Measurements from ENCODE around the gene EHD1. TPM values are rescaled to one million over a fixed set of nuclear protein-coding genes. Genes with fewer than 3 reads are reported as not detected.

Gene EHD1
- total and polyA plus RNA-seq, 2 of the 4 experiments (the other 2 are of a cell fraction) = 107 to 209 TPM

DNA sequence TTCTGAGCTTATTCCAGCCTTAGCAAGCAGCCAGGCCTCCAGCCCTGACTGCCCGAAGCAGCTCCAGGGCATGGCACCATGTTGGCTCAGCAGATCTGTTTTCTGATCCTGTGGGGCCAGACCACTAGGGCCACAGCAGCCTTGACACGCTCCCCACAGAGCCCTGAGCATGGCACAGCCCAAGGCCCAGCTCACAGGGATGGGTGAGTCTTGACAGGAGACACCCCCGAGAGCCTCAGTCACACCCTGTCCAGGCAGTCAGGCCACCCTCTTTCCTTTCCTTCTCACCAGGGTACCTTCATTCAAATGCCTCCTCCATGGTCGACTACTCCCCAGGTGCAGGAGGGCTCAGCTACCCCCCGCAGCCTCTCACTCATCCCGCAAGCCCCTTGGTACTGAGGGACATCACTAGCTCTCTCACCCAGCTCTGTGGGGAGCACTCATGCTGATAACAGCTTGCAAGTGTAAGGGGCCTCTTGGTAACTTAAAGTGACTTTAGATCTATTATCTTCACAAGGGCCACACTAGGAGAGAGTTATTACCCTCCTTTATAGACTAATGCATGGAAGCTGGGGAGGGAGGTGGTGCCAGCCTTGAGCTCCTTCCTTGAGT lies 30.1 kb downstream of the EHD1 start:
- Histone ChIP-seq H3K27me3 (ENCODE audit: control insufficient read depth, insufficient read depth, low read length) (no peaks in the 10 kb centered on the region), H2BK20ac (ENCODE audit: low read depth, low read length) (no peak overlapping the region), H4K91ac (ENCODE audit: insufficient read depth, low read depth, low read length) (no peak overlapping the region; the same call in 1 of the 2 replicates), H3K36me3 (ENCODE audit: control insufficient read depth, insufficient read depth, low read length) (peaks cover 3% of the 10 kb centered on the region; the same call in 1 of the 2 replicates), H3K56ac (ENCODE audit: extremely low read depth, insufficient read depth, low read length) (no peak overlapping the region), H2BK15ac (ENCODE audit: low read depth, low read length) (peak overlapping the region; percentile 27; the same call in 1 of the 3 replicates), H2AK5ac (ENCODE audit: low read depth, low read length) (peak overlapping the region; percentile 46), H3K79me1 (ENCODE audit: low read depth in 1 of 2, low read length in 2 of 2) (peaks cover under 1 to 38% of the 10 kb centered on the region in 2 experiments; a peak in 3 of 4 replicates), H3K18ac (ENCODE audit: low read depth, low read length) (no peak overlapping the region), H2BK5ac (ENCODE audit: low read depth, low read length, poor library complexity, severe bottlenecking) (no peak overlapping the region), H4K5ac (ENCODE audit: low read depth, low read length) (no peak overlapping the region), H3K14ac (replicated peaks; ENCODE audit: low read depth, low read length) (no peak overlapping the region), H3K4ac (ENCODE audit: low read depth, low read length) (peak overlapping the region; percentile 7; the same call in 1 of the 2 replicates), H3K9me3 (ENCODE audit: control insufficient read depth, insufficient read depth, low read length) (no peaks in the 10 kb centered on the region), H2AK9ac (replicated peaks; ENCODE audit: low read depth, low read length, poor library complexity) (no peak overlapping the region), H3K9me1 (ENCODE audit: insufficient read depth, low read length) (no peaks in the 10 kb centered on the region), H3K23ac (ENCODE audit: low read depth, low read length) (no peak overlapping the region), H3K4me1 (ENCODE audit: control insufficient read depth, insufficient read depth, low read length) (peaks cover 14% of the 10 kb centered on the region), H2AFZ (replicated peaks; ENCODE audit: low read length, poor library complexity) (no peak overlapping the region), H4K8ac (ENCODE audit: low read depth in 2 of 2, low read length in 2 of 2) (no peak overlapping the region), H3K27ac (ENCODE audit: insufficient read depth, low read length) (no peak overlapping the region), H3K9ac (ENCODE audit: low read depth, low read length) (no peak overlapping the region), H3K4me3 (ENCODE audit: insufficient read depth, low read depth, low read length) (no peak overlapping the region), H2BK120ac (ENCODE audit: low read depth, low read length) (no peak overlapping the region), H4K20me1 (ENCODE audit: insufficient read depth, low read length) (no peaks in the 10 kb centered on the region), H3K4me2 (ENCODE audit: low read depth, low read length) (no peak overlapping the region)
- ChIA-PET CTCF (interaction anchor here (0.6 to 3.3 kb wide), 8 partner anchors 24 to 148 kb away, joined by 3 to 15 read pairs (median 4); partner anchors contain the start of genes BATF2 and EHD1), POLR2A (ENCODE audit: unreplicated experiment) (interaction anchor here (1.6 kb wide), 1 partner anchor 29 kb away, joined by 6 read pairs; no protein-coding TSS in a partner anchor)
- WGBS, 2 experiments (ENCODE audit: extremely low coverage in 2 of 2, insufficient read length in 1 of 2) = 81% methylated on average over 2 of the region's 6 CpGs; no CpG with 5 or more reads in 1 of the 2 experiments
- dilution Hi-C loops (cut with HindIII; ENCODE audit: low sequenced_read_pairs, unreplicated experiment) (no loop called here), in situ Hi-C loops (cut with MboI; ENCODE audit: low sequenced_read_pairs) (loop anchor here (5.0 to 10.0 kb wide), 2 partner anchors 44 to 156 kb away; no protein-coding TSS in a partner anchor), intact Hi-C loops (cut with micrococcal nuclease) (loop anchor here (1.0 to 5.0 kb wide), 2 partner anchors 149 to 166 kb away; partner anchors contain the start of genes ARL2 and BATF2)
- no peak for DNase-seq
- ATAC-seq (ENCODE audit: low read depth) = no peak
- no TSS peak for BruUV-seq (replicated peaks)
- TF ChIP-seq SMC3 (IDR thresholded peaks at IDR 0.05; ENCODE audit: low read depth, low read length) (no peak), MAZ (IDR thresholded peaks at IDR 0.05; ENCODE audit: borderline replicate concordance, low read depth, low read length) (no peak), CEBPB (IDR thresholded peaks at IDR 0.05; ENCODE audit: low read depth, low read length) (no peak), RAD21 (IDR thresholded peaks at IDR 0.05; ENCODE audit: low read length) (no peak)
- TF ChIP-seq, protein P1, sequence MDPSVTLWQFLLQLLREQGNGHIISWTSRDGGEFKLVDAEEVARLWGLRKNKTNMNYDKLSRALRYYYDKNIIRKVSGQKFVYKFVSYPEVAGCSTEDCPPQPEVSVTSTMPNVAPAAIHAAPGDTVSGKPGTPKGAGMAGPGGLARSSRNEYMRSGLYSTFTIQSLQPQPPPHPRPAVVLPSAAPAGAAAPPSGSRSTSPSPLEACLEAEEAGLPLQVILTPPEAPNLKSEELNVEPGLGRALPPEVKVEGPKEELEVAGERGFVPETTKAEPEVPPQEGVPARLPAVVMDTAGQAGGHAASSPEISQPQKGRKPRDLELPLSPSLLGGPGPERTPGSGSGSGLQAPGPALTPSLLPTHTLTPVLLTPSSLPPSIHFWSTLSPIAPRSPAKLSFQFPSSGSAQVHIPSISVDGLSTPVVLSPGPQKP (IDR thresholded peaks at IDR 0.05; ENCODE audit: borderline replicate concordance, low read depth, low read length) = no peak

All from IMR-90 (cell line).